Measurements from ENCODE around the gene KYNU. TPM values are rescaled to one million over a fixed set of nuclear protein-coding genes. Genes with fewer than 3 reads are reported as not detected.
A peak's percentile ranks its signal among the peaks of the same experiment; 100 is the strongest.

KYNU gene
- polyA plus RNA-seq, 1 donor, result 0.76 TPM

GRCh38 chr2:142967060-142967459 lies 89.6 kb downstream of the KYNU start:
- no peak for DNase-seq

- no peak for DNase-seq
Observed at GRCh38 chr2:142973160-142973821, 95.8 kb downstream of the KYNU start.

- DNase-seq, result no peak
Observed at GRCh38 chr2:142973822-142974207, 96.4 kb downstream of the KYNU start.

- no peak for DNase-seq
Observed at GRCh38 chr2:142974288-142975024, 97.0 kb downstream of the KYNU start.

- DNase-seq, result no peak
Observed at GRCh38 chr2:142975239-142975638, 97.8 kb downstream of the KYNU start.

- DNase-seq, result no peak
Observed at GRCh38 chr2:142980246-142981068, 103.0 kb downstream of the KYNU start.

- no peak for DNase-seq
Observed at GRCh38 chr2:142981069-142981378, 103.6 kb downstream of the KYNU start.

GRCh38 chr2:142981756-142982155 lies 104.3 kb downstream of the KYNU start:
- no peak for DNase-seq

- DNase-seq, result no peak
Observed at GRCh38 chr2:142983174-142983573, 105.7 kb downstream of the KYNU start.

- no peak for DNase-seq
Observed at GRCh38 chr2:142984657-142985056, 107.2 kb downstream of the KYNU start.

GRCh38 chr2:142987044-142987443 lies 109.6 kb downstream of the KYNU start:
- DNase-seq, result no peak

- DNase-seq, result peak; percentile 25
Observed at GRCh38 chr2:142989273-142990204, 112.1 kb downstream of the KYNU start.

GRCh38 chr2:142991295-142991694 lies 113.8 kb downstream of the KYNU start:
- DNase-seq, result no peak

GRCh38 chr2:142992840-142993239 lies 115.4 kb downstream of the KYNU start:
- no peak for DNase-seq

GRCh38 chr2:142993771-142994170 lies 116.3 kb downstream of the KYNU start:
- DNase-seq, result no peak

- no peak for DNase-seq
Observed at GRCh38 chr2:142994665-142995064, 117.2 kb downstream of the KYNU start.

- no peak for DNase-seq
Observed at GRCh38 chr2:142997231-142997630, 119.8 kb downstream of the KYNU start.

GRCh38 chr2:143000599-143000998 lies 123.1 kb downstream of the KYNU start:
- DNase-seq, result no peak

- DNase-seq, result no peak
Observed at GRCh38 chr2:143001501-143001900, 124.0 kb downstream of the KYNU start.

- no peak for DNase-seq
Observed at GRCh38 chr2:143015656-143016055, 138.2 kb downstream of the KYNU start.

- peak; percentile 19 for DNase-seq
Observed at GRCh38 chr2:143026411-143027054, 149.1 kb downstream of the KYNU start.

- no peak for DNase-seq
Observed at GRCh38 chr2:143029141-143029540, 151.7 kb downstream of the KYNU start.
